GM12878 (cell line): ENCODE data around the gene PEF1. TPM values are rescaled to one million over a fixed set of nuclear protein-coding genes. Genes with fewer than 3 reads are reported as not detected.
A peak's percentile ranks its signal among the peaks of the same experiment; 100 is the strongest.

Source experiments
- BMI1 ChIP-seq: fragments of 450-650 bp; IDR thresholded peaks from 2 replicates; pipeline ENCODE4 v1.6.1; 2016; ENCODE audit warnings: mild to moderate bottlenecking, moderate library complexity, borderline replicate concordance
- CBX3 ChIP-seq: fragments of 200-600 bp; sonication (generic); IDR thresholded peaks from 2 replicates; pipeline ENCODE4 v1.6.1; 2016; ENCODE audit warnings: low read depth, borderline replicate concordance
- CEBPZ ChIP-seq: fragments of 150-350 bp; IDR thresholded peaks from 2 replicates; pipeline ENCODE4 v1.6.1; 2016; ENCODE audit warnings: low read depth, low read length
- CREM ChIP-seq: IDR thresholded peaks from 2 replicates; pipeline ENCODE4 v1.6.1; 2014; ENCODE audit warnings: antibody characterized with exemption, low read depth
- ELK1 ChIP-seq: IDR thresholded peaks from 2 replicates; pipeline ENCODE4 v1.6.1; 2012; ENCODE audit warnings: low read depth, low read length, improper control_type of control experiment
- JUND ChIP-seq: IDR thresholded peaks from 2 replicates; pipeline ENCODE4 v1.6.1; 2012; ENCODE audit warnings: low read depth, mild to moderate bottlenecking, low read length, improper control_type of control experiment, moderate library complexity
- MLLT1 ChIP-seq: fragments of 450-650 bp; IDR thresholded peaks from 2 replicates; pipeline ENCODE4 v1.6.1; 2016; ENCODE audit warnings: mild to moderate bottlenecking
- NR2F1 ChIP-seq: fragments of 450-650 bp; conservative IDR thresholded peaks from 2 replicates; pipeline ENCODE4 v1.6.1; 2017; ENCODE audit warnings: mild to moderate bottlenecking
- SREBF1 ChIP-seq: IDR thresholded peaks from 2 replicates; pipeline ENCODE4 v1.6.1; 2012; ENCODE audit warnings: mild to moderate bottlenecking, low read length
- STAT1 ChIP-seq: fragments of 450-650 bp; conservative IDR thresholded peaks from 2 replicates; pipeline ENCODE4 v1.6.1; 2014; ENCODE audit warnings: antibody characterized with exemption, mild to moderate bottlenecking
- SUPT20H ChIP-seq: IDR thresholded peaks from 2 replicates; pipeline ENCODE4 v1.6.1; 2011; ENCODE audit warnings: low read depth, mild to moderate bottlenecking, low read length, moderate library complexity, borderline replicate concordance; ENCODE audit not compliant: control insufficient read depth
- SUZ12 ChIP-seq: fragments of 200-600 bp; sonication (generic); IDR thresholded peaks from one replicate; pipeline ENCODE4 v1.6.1; 2018; ENCODE audit warnings: antibody characterized with exemption, mild to moderate bottlenecking; ENCODE audit not compliant: unreplicated experiment
- TAF1 ChIP-seq: IDR thresholded peaks from 2 replicates; pipeline ENCODE4 v1.6.1; 2011; ENCODE audit warnings: mild to moderate bottlenecking, low read depth, low read length, borderline replicate concordance
- ZBED1 ChIP-seq: IDR thresholded peaks from 2 replicates; pipeline ENCODE4 v1.6.1; 2016; ENCODE audit warnings: borderline replicate concordance
- ZBTB11 ChIP-seq: fragments of 450-650 bp; formaldehyde crosslinking; IDR thresholded peaks from 2 replicates; pipeline ENCODE4 v1.5.0; 2022; ENCODE audit warnings: mild to moderate bottlenecking, missing genetic modification characterization
- ZNF217 ChIP-seq: fragments of 450-650 bp; IDR thresholded peaks from 2 replicates; pipeline ENCODE4 v1.6.1; 2017; ENCODE audit warnings: antibody characterized with exemption, mild to moderate bottlenecking
- polyA plus RNA-seq, 11 experiments: library from polyadenylated mRNA; depleted of rRNA in 4 of 11; unstranded in 6 of 11; stranded (reverse) in 5 of 11; fragments of >200 nt; fragmentation: Nextera tagmentation in 4 of 11; fragmentation: Illumina TruSeq in 1 of 11; extraction: Ambion mirVana in 4 of 11; extraction: Trizol in 1 of 11; gene quantifications; 1 replicate in 1 of 11; 2 replicates in 10 of 11; pipeline versions ENCODE4 v1.2.1 to v1.2.3, GENCODE V29; 2011 to 2016; ENCODE audit warnings: inconsistent platforms in 2 of 11, missing spikeins in 2 of 11, low read depth in 1 of 11
- total RNA-seq, 4 experiments: library from RNA; depleted of rRNA in 3 of 4; stranded (reverse); fragments of >200 nt in 3 of 4; fragmentation: Illumina TruSeq in 1 of 4; extraction: Trizol in 1 of 4; gene quantifications; 2 replicates each; pipeline versions ENCODE4 v1.2.1 to v1.2.3, GENCODE V29; 2013 to 2021
- TF ChIP-seq, protein P1 (sequence below): fragments of 450-650 bp; IDR thresholded peaks from 2 replicates; pipeline ENCODE4 v1.6.1; 2017; ENCODE audit warnings: mild to moderate bottlenecking

PEF1 gene
- total and polyA plus RNA-seq, 10 of the 15 experiments (the other 5 are each of a cell fraction or from before 2014, with no cell fraction given), result 27.1 to 107 (median 79.0) TPM

DNA sequence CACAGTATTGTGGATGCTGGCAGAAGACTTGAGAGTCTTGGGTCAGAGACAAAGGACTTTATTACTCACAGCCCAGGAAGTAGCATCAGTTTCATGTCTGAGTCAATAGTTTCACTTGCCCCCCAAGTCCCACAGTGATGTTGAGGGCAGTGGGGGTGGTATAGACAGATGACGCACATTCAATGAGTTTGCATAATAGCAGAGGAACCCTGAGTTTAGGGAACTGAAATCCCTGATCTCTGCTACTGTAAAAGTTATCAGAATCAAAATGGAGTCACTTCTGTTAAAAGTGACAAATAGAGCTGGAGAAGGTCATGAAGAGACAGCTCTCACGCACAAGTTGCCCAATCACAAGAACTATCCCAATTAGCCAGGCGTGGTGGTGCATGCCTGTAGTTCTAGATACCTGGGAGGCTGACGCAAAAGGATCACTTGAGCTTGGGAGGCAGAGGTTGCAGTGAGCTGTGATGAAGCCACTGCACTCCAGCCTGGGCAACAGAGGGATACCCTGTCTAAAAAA, 38.7 kb downstream of the PEF1 start (continued):
- TF ChIP-seq ELK1, result no peak
- TF ChIP-seq, protein P1, sequence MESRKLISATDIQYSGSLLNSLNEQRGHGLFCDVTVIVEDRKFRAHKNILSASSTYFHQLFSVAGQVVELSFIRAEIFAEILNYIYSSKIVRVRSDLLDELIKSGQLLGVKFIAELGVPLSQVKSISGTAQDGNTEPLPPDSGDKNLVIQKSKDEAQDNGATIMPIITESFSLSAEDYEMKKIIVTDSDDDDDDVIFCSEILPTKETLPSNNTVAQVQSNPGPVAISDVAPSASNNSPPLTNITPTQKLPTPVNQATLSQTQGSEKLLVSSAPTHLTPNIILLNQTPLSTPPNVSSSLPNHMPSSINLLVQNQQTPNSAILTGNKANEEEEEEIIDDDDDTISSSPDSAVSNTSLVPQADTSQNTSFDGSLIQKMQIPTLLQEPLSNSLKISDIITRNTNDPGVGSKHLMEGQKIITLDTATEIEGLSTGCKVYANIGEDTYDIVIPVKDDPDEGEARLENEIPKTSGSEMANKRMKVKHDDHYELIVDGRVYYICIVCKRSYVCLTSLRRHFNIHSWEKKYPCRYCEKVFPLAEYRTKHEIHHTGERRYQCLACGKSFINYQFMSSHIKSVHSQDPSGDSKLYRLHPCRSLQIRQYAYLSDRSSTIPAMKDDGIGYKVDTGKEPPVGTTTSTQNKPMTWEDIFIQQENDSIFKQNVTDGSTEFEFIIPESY, result no peak
- no peak for TF ChIP-seq ZNF217
- no peak for TF ChIP-seq SUPT20H
- peak; percentile 85 for TF ChIP-seq NR2F1
- TF ChIP-seq MLLT1, result peak; percentile 40; the same call in 1 of the 2 replicates
- peak; percentile 77; the same call in 1 of the 2 replicates for TF ChIP-seq JUND
- no peak for TF ChIP-seq TAF1
- TF ChIP-seq ZBTB11 (CRISPR knock-in tag), result 0 out of 2 replicates have a peak, but pooled peaks have one; percentile 21
- no peak; the same call in 1 of the 2 replicates for TF ChIP-seq ZBED1
- TF ChIP-seq STAT1, result no peak
- TF ChIP-seq SREBF1, result no peak
- TF ChIP-seq SUZ12, result no peak
- TF ChIP-seq BMI1, result peak; percentile 73
- TF ChIP-seq CBX3, result no peak
- peak; percentile 96 for TF ChIP-seq CREM
- no peak for TF ChIP-seq CEBPZ
